Loucy (cell line): ENCODE results near the gene DNAJC11.

ENCODE experiments used
- H2AFZ ChIP-seq: fragments of 200-600 bp; sonication (generic); 2 replicates; pipeline ENCODE4 v1.6.0; 2016; ENCODE audit warnings: antibody characterized with exemption, mild to moderate bottlenecking, low read length, moderate library complexity
- H3F3A ChIP-seq: fragments of 200-600 bp; 2 replicates; pipeline ENCODE4 v1.6.0; 2016; ENCODE audit warnings: antibody characterized with exemption, low read depth, mild to moderate bottlenecking
- H3K27me3 ChIP-seq: fragments of 200-600 bp; sonication (generic); 2 replicates; pipeline ENCODE4 v1.6.1; 2014; ENCODE audit warnings: low read length, mild to moderate bottlenecking; ENCODE audit not compliant: insufficient read depth, poor library complexity, severe bottlenecking
- H3K36me3 ChIP-seq: fragments of 200-600 bp; sonication (generic); 2 replicates; pipeline ENCODE4 v1.6.1; 2016; ENCODE audit warnings: low read length; ENCODE audit not compliant: insufficient read depth
- H3K4me1 ChIP-seq: fragments of 200-600 bp; sonication (generic); 2 replicates; pipeline ENCODE4 v1.5.1; 2014; ENCODE audit warnings: low read length, mild to moderate bottlenecking; ENCODE audit not compliant: insufficient read depth, poor library complexity, severe bottlenecking
- H3K4me2 ChIP-seq: fragments of 200-600 bp; sonication (generic); 2 replicates; pipeline ENCODE4 v1.6.0; 2014; ENCODE audit warnings: antibody characterized with exemption, low read length, low read depth, mild to moderate bottlenecking; ENCODE audit not compliant: poor library complexity, severe bottlenecking
- H3K4me3 ChIP-seq: fragments of 200-600 bp; sonication (generic); 2 replicates; pipeline ENCODE4 v1.5.1; 2014; ENCODE audit warnings: low read length, mild to moderate bottlenecking, mixed read lengths; ENCODE audit not compliant: poor library complexity, severe bottlenecking
- H3K79me2 ChIP-seq: fragments of 200-600 bp; sonication (generic); 2 replicates; pipeline ENCODE4 v1.6.1; 2014; ENCODE audit warnings: low read length; ENCODE audit not compliant: insufficient read depth
- H3K9ac ChIP-seq: fragments of 200-600 bp; sonication (generic); 2 replicates; pipeline ENCODE4 v1.6.0; 2014; ENCODE audit warnings: mild to moderate bottlenecking, low read depth, low read length, moderate library complexity; ENCODE audit not compliant: poor library complexity, severe bottlenecking
- H3K9me2 ChIP-seq: fragments of 200-600 bp; sonication (generic); replicated peaks from 2 replicates; pipeline ENCODE4 v1.6.1; 2016; ENCODE audit warnings: low read depth, low read length, mixed read lengths
- H3K9me3 ChIP-seq: fragments of 200-600 bp; sonication (generic); 2 replicates; pipeline ENCODE4 v1.6.1; 2014; ENCODE audit warnings: mild to moderate bottlenecking, antibody characterized with exemption, low read length, low read depth; ENCODE audit not compliant: insufficient read depth
- H4K20me1 ChIP-seq: fragments of 200-600 bp; sonication (generic); 2 replicates; pipeline ENCODE4 v1.6.0; 2014; ENCODE audit warnings: antibody characterized with exemption, low read length, mild to moderate bottlenecking; ENCODE audit not compliant: insufficient read depth, poor library complexity, severe bottlenecking
- CTCF ChIP-seq: fragments of 200-600 bp; sonication (generic); conservative IDR thresholded peaks from 2 replicates; pipeline ENCODE4 v1.5.1; 2014; ENCODE audit warnings: mild to moderate bottlenecking, antibody characterized with exemption, low read length
- EZH2phosphoT487 ChIP-seq: fragments of 200-600 bp; IDR thresholded peaks from 2 replicates; pipeline ENCODE4 v1.6.1; 2018; ENCODE audit warnings: antibody characterized with exemption, mild to moderate bottlenecking, moderate library complexity, borderline replicate concordance

The DNAJC11 gene

GRCh38 chr1:6653436-6654290 lies 48.0 kb downstream of the DNAJC11 start:
- Histone ChIP-seq H3K9ac (no peak overlapping the region), H3K4me2 (no peak overlapping the region), H3K27me3 (no peaks in the 10 kb centered on the region), H3K9me3 (no peaks in the 10 kb centered on the region), H3K4me3 (no peak overlapping the region), H3K36me3 (peaks cover 45% of the 10 kb centered on the region; the same call in 1 of the 2 replicates), H3K4me1 (no peaks in the 10 kb centered on the region), H4K20me1 (peaks cover 4% of the 10 kb centered on the region), H3K9me2 (no peaks in the 10 kb centered on the region), H2AFZ (no peak overlapping the region), H3F3A (no peaks in the 10 kb centered on the region), H3K79me2 (no peaks in the 10 kb centered on the region)
- TF ChIP-seq EZH2phosphoT487 (no peak), CTCF (no peak)

GRCh38 chr1:6652986-6653385 lies 48.6 kb downstream of the DNAJC11 start:
- Histone ChIP-seq H3K4me1 (no peaks in the 10 kb centered on the region), H3K36me3 (peaks cover 42% of the 10 kb centered on the region; the same call in 1 of the 2 replicates), H3K4me3 (no peak overlapping the region), H2AFZ (no peak overlapping the region), H3F3A (no peaks in the 10 kb centered on the region), H4K20me1 (peaks cover under 1% of the 10 kb centered on the region), H3K79me2 (no peaks in the 10 kb centered on the region), H3K4me2 (no peak overlapping the region), H3K9ac (no peak overlapping the region), H3K27me3 (no peaks in the 10 kb centered on the region), H3K9me3 (no peaks in the 10 kb centered on the region), H3K9me2 (no peaks in the 10 kb centered on the region)
- TF ChIP-seq EZH2phosphoT487, result no peak
- no peak for TF ChIP-seq CTCF

- Histone ChIP-seq H3K27me3 (no peaks in the 10 kb centered on the region), H3K9ac (no peak overlapping the region), H3F3A (no peaks in the 10 kb centered on the region), H3K9me3 (no peaks in the 10 kb centered on the region), H3K4me3 (no peak overlapping the region), H2AFZ (no peak overlapping the region), H3K36me3 (peaks cover 41% of the 10 kb centered on the region; the same call in 1 of the 2 replicates), H3K79me2 (no peaks in the 10 kb centered on the region), H4K20me1 (no peaks in the 10 kb centered on the region), H3K4me1 (no peaks in the 10 kb centered on the region), H3K4me2 (no peak overlapping the region), H3K9me2 (no peaks in the 10 kb centered on the region)
- no peak for TF ChIP-seq CTCF
Observed at GRCh38 chr1:6651909-6652308, 49.7 kb downstream of the DNAJC11 start.
